HepG2 (cell line): ENCODE measurements around the gene ASB16. TPM values are rescaled to one million over a fixed set of nuclear protein-coding genes. Genes with fewer than 3 reads are reported as not detected.

Experiments used
- CC2D1A ChIP-seq: sonication (generic); formaldehyde crosslinking; IDR thresholded peaks from 2 replicates; pipeline ENCODE4 v1.8.1; 2023; ENCODE audit warnings: mild to moderate bottlenecking, missing genetic modification reagents
- CREB1 ChIP-seq, 2 experiments: fragments of 450-650 bp in 1 of 2; IDR thresholded peaks; 2 replicates each; pipeline ENCODE4 v1.6.1; 2016 to 2017; ENCODE audit warnings: control low read depth in 1 of 2, mild to moderate bottlenecking in 1 of 2, missing compliant biosample characterization in 1 of 2, missing genetic modification characterization in 1 of 2
- FOXP1 ChIP-seq, 2 experiments: fragments of 450-650 bp in 1 of 2; IDR thresholded peaks; 2 replicates each; pipeline ENCODE4 v1.6.1; 2017 to 2018; ENCODE audit warnings: antibody characterized with exemption in 1 of 2
- MAZ ChIP-seq, 2 experiments: sonication (generic) in 1 of 2; formaldehyde crosslinking in 1 of 2; IDR thresholded peaks; 2 replicates each; pipeline versions ENCODE4 v1.5.0 to v1.6.1; 2012 to 2020; ENCODE audit warnings: low read depth in 2 of 2, mild to moderate bottlenecking in 2 of 2, borderline replicate concordance in 1 of 2, improper control_type of control experiment in 1 of 2, low read length in 1 of 2, missing genetic modification reagents in 1 of 2, moderate library complexity in 1 of 2
- SALL1 ChIP-seq: sonication (generic); formaldehyde crosslinking; IDR thresholded peaks from 2 replicates; pipeline ENCODE4 v1.8.0; 2022; ENCODE audit warnings: mild to moderate bottlenecking, missing genetic modification reagents
- TAF1 ChIP-seq: sonication (generic); formaldehyde crosslinking; IDR thresholded peaks from 2 replicates; pipeline ENCODE4 v1.4.0; 2020; ENCODE audit warnings: missing genetic modification reagents
- ZBTB43 ChIP-seq: sonication (generic); formaldehyde crosslinking; conservative IDR thresholded peaks from 2 replicates; pipeline ENCODE4 v1.4.0; 2020; ENCODE audit warnings: missing genetic modification reagents
- ZFP36L1 ChIP-seq: sonication (generic); formaldehyde crosslinking; IDR thresholded peaks from 2 replicates; pipeline ENCODE4 v1.8.0; 2022; ENCODE audit warnings: mild to moderate bottlenecking, missing genetic modification reagents, moderate library complexity
- ZNF136 ChIP-seq: sonication (generic); formaldehyde crosslinking; IDR thresholded peaks from 2 replicates; pipeline ENCODE4 v1.8.1; 2022; ENCODE audit warnings: low read depth, mild to moderate bottlenecking, moderate library complexity, missing genetic modification reagents
- ZNF572 ChIP-seq: sonication (generic); formaldehyde crosslinking; IDR thresholded peaks from 2 replicates; pipeline ENCODE4 v1.5.1; 2020; ENCODE audit warnings: mild to moderate bottlenecking, missing genetic modification reagents
- ZNF646 ChIP-seq: sonication (generic); formaldehyde crosslinking; IDR thresholded peaks from 2 replicates; pipeline ENCODE4 v1.9.0; 2021; ENCODE audit warnings: mild to moderate bottlenecking, missing genetic modification reagents
- ZSCAN29 ChIP-seq: sonication (generic); formaldehyde crosslinking; conservative IDR thresholded peaks from 2 replicates; pipeline ENCODE4 v1.4.0; 2020; ENCODE audit warnings: mild to moderate bottlenecking, missing genetic modification reagents
- polyA plus RNA-seq, 8 experiments: library from polyadenylated mRNA; depleted of rRNA in 3 of 8; stranded (reverse) in 7 of 8; unstranded in 1 of 8; fragments of >200 nt; fragmentation: Illumina TruSeq in 4 of 8; extraction: Trizol in 4 of 8; gene quantifications; 2 replicates each; pipeline versions ENCODE4 v1.2.1 to v1.2.3, GENCODE V29; 2011 to 2016; ENCODE audit warnings: low read depth in 4 of 8, missing spikeins in 1 of 8, mixed read lengths in 1 of 8; ENCODE audit not compliant: insufficient read depth in 1 of 8
- total RNA-seq, 5 experiments: library from RNA; depleted of rRNA; stranded (reverse); fragments of >200 nt; fragmentation: Illumina TruSeq; extraction: Trizol; gene quantifications; 2 replicates each; pipeline ENCODE4 v1.2.3, GENCODE V29; 2016; ENCODE audit warnings: low read depth in 1 of 5
- TF ChIP-seq, protein P1 (sequence below): sonication (generic); formaldehyde crosslinking; IDR thresholded peaks from 2 replicates; pipeline ENCODE4 v1.5.0; 2020; ENCODE audit warnings: missing genetic modification reagents
- TF ChIP-seq, protein P2 (sequence below): sonication (generic); formaldehyde crosslinking; IDR thresholded peaks from 2 replicates; pipeline ENCODE4 v1.4.0; 2020; ENCODE audit warnings: missing genetic modification reagents, borderline replicate concordance

The ASB16 gene
- total and polyA plus RNA-seq, 2 of the 13 experiments (the other 11 are each of a cell fraction or from before 2014, with no cell fraction given), result 0.07 TPM; not detected in 1

- 0 out of 2 replicates have a peak, but pooled peaks have one; percentile 45 for TF ChIP-seq CC2D1A (CRISPR knock-in tag)
- no peak for TF ChIP-seq FOXP1 (IDR thresholded peaks at IDR 0.05)
- TF ChIP-seq FOXP1 (CRISPR knock-in tag; IDR thresholded peaks at IDR 0.05), result no peak
- peak; percentile 99 for TF ChIP-seq CREB1 (IDR thresholded peaks at IDR 0.05)
- TF ChIP-seq CREB1 (CRISPR knock-in tag; IDR thresholded peaks at IDR 0.05), result peak; percentile 99
- TF ChIP-seq TAF1 (CRISPR knock-in tag), result peak; percentile 92
- peak; percentile 78 for TF ChIP-seq SALL1 (CRISPR knock-in tag)
- TF ChIP-seq ZNF136 (CRISPR knock-in tag), result peak; percentile 71; the same call in 1 of the 2 replicates
- peak; percentile 64 for TF ChIP-seq ZBTB43 (CRISPR knock-in tag)
- peak; percentile 96 for TF ChIP-seq MAZ (IDR thresholded peaks at IDR 0.05; ENCODE audit: borderline replicate concordance, low read depth, low read length)
- TF ChIP-seq MAZ (CRISPR knock-in tag; IDR thresholded peaks at IDR 0.05; ENCODE audit: low read depth), result peak; percentile 20; the same call in 1 of the 2 replicates
- TF ChIP-seq, protein P1, sequence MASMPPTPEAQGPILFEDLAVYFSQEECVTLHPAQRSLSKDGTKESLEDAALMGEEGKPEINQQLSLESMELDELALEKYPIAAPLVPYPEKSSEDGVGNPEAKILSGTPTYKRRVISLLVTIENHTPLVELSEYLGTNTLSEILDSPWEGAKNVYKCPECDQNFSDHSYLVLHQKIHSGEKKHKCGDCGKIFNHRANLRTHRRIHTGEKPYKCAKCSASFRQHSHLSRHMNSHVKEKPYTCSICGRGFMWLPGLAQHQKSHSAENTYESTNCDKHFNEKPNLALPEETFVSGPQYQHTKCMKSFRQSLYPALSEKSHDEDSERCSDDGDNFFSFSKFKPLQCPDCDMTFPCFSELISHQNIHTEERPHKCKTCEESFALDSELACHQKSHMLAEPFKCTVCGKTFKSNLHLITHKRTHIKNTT, result no peak
- 0 out of 2 replicates have a peak, but pooled peaks have one; percentile 79 for TF ChIP-seq ZNF572 (CRISPR knock-in tag)
- peak; percentile 56 for TF ChIP-seq ZSCAN29 (CRISPR knock-in tag)
- peak; percentile 86; the same call in 1 of the 2 replicates for TF ChIP-seq ZFP36L1 (CRISPR knock-in tag)
- no peak for TF ChIP-seq ZNF646 (CRISPR knock-in tag)
- TF ChIP-seq, protein P2, sequence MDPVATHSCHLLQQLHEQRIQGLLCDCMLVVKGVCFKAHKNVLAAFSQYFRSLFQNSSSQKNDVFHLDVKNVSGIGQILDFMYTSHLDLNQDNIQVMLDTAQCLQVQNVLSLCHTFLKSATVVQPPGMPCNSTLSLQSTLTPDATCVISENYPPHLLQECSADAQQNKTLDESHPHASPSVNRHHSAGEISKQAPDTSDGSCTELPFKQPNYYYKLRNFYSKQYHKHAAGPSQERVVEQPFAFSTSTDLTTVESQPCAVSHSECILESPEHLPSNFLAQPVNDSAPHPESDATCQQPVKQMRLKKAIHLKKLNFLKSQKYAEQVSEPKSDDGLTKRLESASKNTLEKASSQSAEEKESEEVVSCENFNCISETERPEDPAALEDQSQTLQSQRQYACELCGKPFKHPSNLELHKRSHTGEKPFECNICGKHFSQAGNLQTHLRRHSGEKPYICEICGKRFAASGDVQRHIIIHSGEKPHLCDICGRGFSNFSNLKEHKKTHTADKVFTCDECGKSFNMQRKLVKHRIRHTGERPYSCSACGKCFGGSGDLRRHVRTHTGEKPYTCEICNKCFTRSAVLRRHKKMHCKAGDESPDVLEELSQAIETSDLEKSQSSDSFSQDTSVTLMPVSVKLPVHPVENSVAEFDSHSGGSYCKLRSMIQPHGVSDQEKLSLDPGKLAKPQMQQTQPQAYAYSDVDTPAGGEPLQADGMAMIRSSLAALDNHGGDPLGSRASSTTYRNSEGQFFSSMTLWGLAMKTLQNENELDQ (CRISPR knock-in tag), result no peak; the same call in 1 of the 2 replicates
These were observed 16.0 kb downstream of the ASB16 start, which contains the start of gene TMUB2 (continued) for GRCh38 chr17:44186307-44187130.
